Measurements from ENCODE around the gene DUSP28.

DUSP28 gene

DNA sequence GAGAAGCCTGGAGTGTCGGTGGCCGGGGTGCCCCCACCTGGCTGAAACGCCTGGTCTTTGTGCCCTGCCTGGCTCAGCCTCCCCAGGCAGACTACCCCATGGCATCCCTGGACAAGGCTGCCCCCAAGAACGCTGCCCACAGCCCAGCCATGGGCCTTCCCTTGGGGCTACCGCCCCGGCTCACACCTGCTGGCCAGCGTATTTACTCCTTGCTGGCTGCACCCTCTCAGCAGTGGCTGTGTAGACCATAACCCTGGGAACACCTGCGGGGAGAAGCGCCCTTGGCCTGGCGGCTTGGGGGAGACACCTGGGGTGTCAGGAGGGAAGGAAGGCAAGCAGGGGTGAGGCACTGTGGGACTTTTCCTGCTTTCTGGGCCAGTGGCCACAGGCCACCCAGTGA is 43.7 kb downstream of the DUSP28 start:
- no peak for TF ChIP-seq EZH2phosphoT487 (IDR thresholded peaks at IDR 0.05; ENCODE audit: low read depth)
- TF ChIP-seq, protein P1, sequence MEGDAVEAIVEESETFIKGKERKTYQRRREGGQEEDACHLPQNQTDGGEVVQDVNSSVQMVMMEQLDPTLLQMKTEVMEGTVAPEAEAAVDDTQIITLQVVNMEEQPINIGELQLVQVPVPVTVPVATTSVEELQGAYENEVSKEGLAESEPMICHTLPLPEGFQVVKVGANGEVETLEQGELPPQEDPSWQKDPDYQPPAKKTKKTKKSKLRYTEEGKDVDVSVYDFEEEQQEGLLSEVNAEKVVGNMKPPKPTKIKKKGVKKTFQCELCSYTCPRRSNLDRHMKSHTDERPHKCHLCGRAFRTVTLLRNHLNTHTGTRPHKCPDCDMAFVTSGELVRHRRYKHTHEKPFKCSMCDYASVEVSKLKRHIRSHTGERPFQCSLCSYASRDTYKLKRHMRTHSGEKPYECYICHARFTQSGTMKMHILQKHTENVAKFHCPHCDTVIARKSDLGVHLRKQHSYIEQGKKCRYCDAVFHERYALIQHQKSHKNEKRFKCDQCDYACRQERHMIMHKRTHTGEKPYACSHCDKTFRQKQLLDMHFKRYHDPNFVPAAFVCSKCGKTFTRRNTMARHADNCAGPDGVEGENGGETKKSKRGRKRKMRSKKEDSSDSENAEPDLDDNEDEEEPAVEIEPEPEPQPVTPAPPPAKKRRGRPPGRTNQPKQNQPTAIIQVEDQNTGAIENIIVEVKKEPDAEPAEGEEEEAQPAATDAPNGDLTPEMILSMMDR (IDR thresholded peaks at IDR 0.05; ENCODE audit: low read depth, low read length), result no peak
- no peak overlapping the region for H3K4me2 ChIP-seq (ENCODE audit: low read length)
- no peak overlapping the region for H2AFZ ChIP-seq (ENCODE audit: low read depth, low read length)

GRCh38 chr2:240604291-240604938 is 44.3 kb downstream of the DUSP28 start:
- H3K4me1 ChIP-seq (ENCODE audit: low read length), result no peaks in the 10 kb centered on the region
- no peaks in the 10 kb centered on the region for H3K9me3 ChIP-seq (ENCODE audit: insufficient read depth, low read length)
- no peak overlapping the region for H3K9ac ChIP-seq (ENCODE audit: low read length)
- no peaks in the 10 kb centered on the region for H4K20me1 ChIP-seq (ENCODE audit: insufficient read depth, low read length)
- H3K27me3 ChIP-seq (ENCODE audit: low read depth, low read length), result no peaks in the 10 kb centered on the region
- H3K36me3 ChIP-seq (replicated peaks; ENCODE audit: low read depth, low read length), result no peaks in the 10 kb centered on the region
- no peak for TF ChIP-seq EZH2phosphoT487 (IDR thresholded peaks at IDR 0.05; ENCODE audit: low read depth)
- TF ChIP-seq, protein P1 (IDR thresholded peaks at IDR 0.05; ENCODE audit: low read depth, low read length), result peak; percentile 10; the same call in 1 of the 2 replicates
- no peak overlapping the region for H2AFZ ChIP-seq (ENCODE audit: low read depth, low read length)
- H3K4me3 ChIP-seq (ENCODE audit: low read length), result no peak overlapping the region
- H3K27ac ChIP-seq (ENCODE audit: low read length), result no peak overlapping the region
- H3K79me2 ChIP-seq (ENCODE audit: low read length), result no peaks in the 10 kb centered on the region
- no peak overlapping the region for H3K4me2 ChIP-seq (ENCODE audit: low read length)

More for the DNA sequence above, 43.7 kb downstream of the DUSP28 start:
- Histone ChIP-seq H3K9me3 (ENCODE audit: insufficient read depth, low read length) (no peaks in the 10 kb centered on the region), H3K36me3 (replicated peaks; ENCODE audit: low read depth, low read length) (no peaks in the 10 kb centered on the region), H4K20me1 (ENCODE audit: insufficient read depth, low read length) (no peaks in the 10 kb centered on the region), H3K4me1 (ENCODE audit: low read length) (no peaks in the 10 kb centered on the region), H3K27me3 (ENCODE audit: low read depth, low read length) (no peaks in the 10 kb centered on the region), H3K4me3 (ENCODE audit: low read length) (no peak overlapping the region), H3K79me2 (ENCODE audit: low read length) (no peaks in the 10 kb centered on the region), H3K9ac (ENCODE audit: low read length) (no peak overlapping the region), H3K27ac (ENCODE audit: low read length) (no peak overlapping the region)

DNA sequence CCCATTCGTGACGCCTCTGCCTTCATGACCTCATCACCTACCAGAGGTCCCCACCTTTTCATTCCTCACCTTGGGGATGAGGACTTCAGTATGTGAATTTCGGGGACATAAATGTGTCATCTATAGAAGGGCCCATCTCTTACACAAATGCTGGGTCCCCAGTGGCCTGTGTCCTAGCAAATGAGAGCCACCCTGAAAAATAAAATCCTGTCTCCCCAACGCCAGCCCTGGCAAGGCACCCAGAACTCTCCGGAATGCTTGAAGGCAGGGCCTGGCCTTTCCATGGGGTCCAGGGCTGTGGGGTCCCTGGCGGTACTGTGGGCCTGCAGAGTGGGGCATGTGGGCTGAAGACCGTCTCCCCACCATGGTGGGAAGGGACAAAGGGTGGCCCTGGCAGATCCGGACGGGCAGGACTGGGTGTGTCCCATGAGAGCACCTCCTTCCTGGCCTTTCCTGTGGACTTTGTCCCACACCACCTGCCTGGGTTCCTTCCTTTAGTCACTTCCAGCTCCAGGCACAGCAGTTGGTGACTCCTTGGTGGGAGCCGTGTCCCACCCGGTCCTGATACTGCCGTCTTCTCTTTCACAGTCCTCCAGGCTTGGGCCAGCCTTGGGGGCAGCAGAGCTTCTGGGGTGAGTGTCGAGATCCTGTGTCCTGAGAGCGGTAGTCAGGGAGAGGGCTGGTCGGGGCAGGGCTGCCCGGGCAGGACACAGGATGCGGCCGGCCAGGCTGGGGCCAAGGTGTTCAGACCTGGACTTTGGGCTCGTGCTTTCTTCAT is 45.0 kb downstream of the DUSP28 start:
- H2AFZ ChIP-seq (ENCODE audit: low read depth, low read length), result no peak overlapping the region
- no peaks in the 10 kb centered on the region for H3K36me3 ChIP-seq (replicated peaks; ENCODE audit: low read depth, low read length)
- no peaks in the 10 kb centered on the region for H3K9me3 ChIP-seq (ENCODE audit: insufficient read depth, low read length)
- H4K20me1 ChIP-seq (ENCODE audit: insufficient read depth, low read length), result no peaks in the 10 kb centered on the region
- TF ChIP-seq EZH2phosphoT487 (IDR thresholded peaks at IDR 0.05; ENCODE audit: low read depth), result no peak
- TF ChIP-seq, protein P1 (IDR thresholded peaks at IDR 0.05; ENCODE audit: low read depth, low read length), result no peak
- no peak overlapping the region for H3K9ac ChIP-seq (ENCODE audit: low read length)
- no peaks in the 10 kb centered on the region for H3K4me1 ChIP-seq (ENCODE audit: low read length)
- no peaks in the 10 kb centered on the region for H3K27me3 ChIP-seq (ENCODE audit: low read depth, low read length)
- H3K79me2 ChIP-seq (ENCODE audit: low read length), result no peaks in the 10 kb centered on the region
- no peak overlapping the region for H3K4me2 ChIP-seq (ENCODE audit: low read length)
- H3K4me3 ChIP-seq (ENCODE audit: low read length), result no peak overlapping the region
- no peak overlapping the region for H3K27ac ChIP-seq (ENCODE audit: low read length)

Data from OCI-LY3 (cell line).